IPS DF 6.9 (cell line): ENCODE results near the gene HS6ST3.

Source experiments
- DNase-seq: peaks from one replicate; pipeline ENCODE4 v3.0.0-alpha.2; 2013; ENCODE audit warnings: low read depth, low spot score
- H3K27ac ChIP-seq: one replicate; pipeline ENCODE4 v1.5.1; 2013; ENCODE audit warnings: low read length, control low read depth
- H3K27me3 ChIP-seq: 2 replicates; pipeline ENCODE4 v1.6.1; 2013; ENCODE audit warnings: mild to moderate bottlenecking, low read length; ENCODE audit not compliant: control insufficient read depth, insufficient read depth
- H3K36me3 ChIP-seq: 2 replicates; pipeline ENCODE4 v1.6.1; 2013; ENCODE audit warnings: low read length; ENCODE audit not compliant: control insufficient read depth, insufficient read depth
- H3K4me1 ChIP-seq: 2 replicates; pipeline ENCODE4 v1.6.1; 2013; ENCODE audit warnings: low read length; ENCODE audit not compliant: control insufficient read depth, insufficient read depth
- H3K4me3 ChIP-seq: 2 replicates; pipeline ENCODE4 v1.5.1; 2013; ENCODE audit warnings: mild to moderate bottlenecking, low read length
- H3K9me3 ChIP-seq: 2 replicates; pipeline ENCODE4 v1.6.1; 2013; ENCODE audit warnings: low read length, inconsistent platforms; ENCODE audit not compliant: control insufficient read depth, insufficient read depth
- WGBS: extraction: QIAGEN DNeasy Blood & Tissue Kit; methylation state at CpG from one replicate; pipeline ENCODE4 v1.1.7; 2013; ENCODE audit warnings: mixed read lengths, missing lambda C conversion rate; ENCODE audit not compliant: insufficient read length, insufficient coverage; 5-methylcytosine and 5-hydroxymethylcytosine counted together

The HS6ST3 gene

GRCh38 chr13:96687191-96687590 lies 597.3 kb downstream of the HS6ST3 start:
- Histone ChIP-seq H3K4me1 (no peaks in the 10 kb centered on the region), H3K4me3 (no peak overlapping the region), H3K36me3 (no peaks in the 10 kb centered on the region), H3K9me3 (no peaks in the 10 kb centered on the region), H3K27ac (no peak overlapping the region), H3K27me3 (no peaks in the 10 kb centered on the region)
- no peak for DNase-seq
- WGBS, result no CpG with 5 or more reads among the region's 3 CpGs

GRCh38 chr13:96690998-96691397 lies 601.1 kb downstream of the HS6ST3 start:
- H3K4me3 ChIP-seq, result no peak overlapping the region
- H3K27ac ChIP-seq, result no peak overlapping the region
- no peak for DNase-seq
- no peaks in the 10 kb centered on the region for H3K27me3 ChIP-seq
- H3K36me3 ChIP-seq, result no peaks in the 10 kb centered on the region
- no peaks in the 10 kb centered on the region for H3K4me1 ChIP-seq
- no peaks in the 10 kb centered on the region for H3K9me3 ChIP-seq

- no peaks in the 10 kb centered on the region for H3K9me3 ChIP-seq
- H3K27me3 ChIP-seq, result no peaks in the 10 kb centered on the region
- H3K36me3 ChIP-seq, result no peaks in the 10 kb centered on the region
- no peak overlapping the region for H3K27ac ChIP-seq
- DNase-seq, result no peak
- no peaks in the 10 kb centered on the region for H3K4me1 ChIP-seq
- WGBS, result no CpG with 5 or more reads among the region's 6 CpGs
- no peak overlapping the region for H3K4me3 ChIP-seq
Observed at GRCh38 chr13:96696389-96696900, 606.5 kb downstream of the HS6ST3 start.

GRCh38 chr13:96700657-96701056 lies 610.8 kb downstream of the HS6ST3 start:
- no peak for DNase-seq
- Histone ChIP-seq H3K9me3 (no peaks in the 10 kb centered on the region), H3K4me3 (no peak overlapping the region), H3K36me3 (no peaks in the 10 kb centered on the region), H3K27ac (no peak overlapping the region), H3K27me3 (no peaks in the 10 kb centered on the region), H3K4me1 (no peaks in the 10 kb centered on the region)
- no CpG with 5 or more reads among the region's 2 CpGs for WGBS

- WGBS, result no CpG with 5 or more reads among the region's 3 CpGs
- no peaks in the 10 kb centered on the region for H3K27me3 ChIP-seq
- H3K27ac ChIP-seq, result no peak overlapping the region
- no peaks in the 10 kb centered on the region for H3K36me3 ChIP-seq
- no peak overlapping the region for H3K4me3 ChIP-seq
- DNase-seq, result no peak
- no peaks in the 10 kb centered on the region for H3K9me3 ChIP-seq
- no peaks in the 10 kb centered on the region for H3K4me1 ChIP-seq
Observed at GRCh38 chr13:96707146-96707545, 617.2 kb downstream of the HS6ST3 start.

- Histone ChIP-seq H3K27ac (no peak overlapping the region), H3K9me3 (no peaks in the 10 kb centered on the region), H3K27me3 (no peaks in the 10 kb centered on the region), H3K36me3 (no peaks in the 10 kb centered on the region), H3K4me1 (no peaks in the 10 kb centered on the region), H3K4me3 (no peak overlapping the region)
- WGBS, result no CpG with 5 or more reads among the region's 3 CpGs
- DNase-seq, result no peak
Observed at GRCh38 chr13:96710166-96710862, 620.4 kb downstream of the HS6ST3 start.

- no CpG with 5 or more reads among the region's 4 CpGs for WGBS
- H3K4me1 ChIP-seq, result no peaks in the 10 kb centered on the region
- H3K4me3 ChIP-seq, result no peak overlapping the region
- no peak overlapping the region for H3K27ac ChIP-seq
- no peaks in the 10 kb centered on the region for H3K27me3 ChIP-seq
- no peaks in the 10 kb centered on the region for H3K9me3 ChIP-seq
- no peak for DNase-seq
- H3K36me3 ChIP-seq, result no peaks in the 10 kb centered on the region
Observed at GRCh38 chr13:96720446-96720845, 630.5 kb downstream of the HS6ST3 start.

GRCh38 chr13:96726651-96727050 lies 636.7 kb downstream of the HS6ST3 start:
- H3K36me3 ChIP-seq, result no peaks in the 10 kb centered on the region
- no peaks in the 10 kb centered on the region for H3K27me3 ChIP-seq
- H3K4me1 ChIP-seq, result no peaks in the 10 kb centered on the region
- no peak overlapping the region for H3K27ac ChIP-seq
- no peak overlapping the region for H3K4me3 ChIP-seq
- no peaks in the 10 kb centered on the region for H3K9me3 ChIP-seq
- no peak for DNase-seq

GRCh38 chr13:96728463-96728862 lies 638.6 kb downstream of the HS6ST3 start:
- H3K27ac ChIP-seq, result no peak overlapping the region
- H3K4me1 ChIP-seq, result no peaks in the 10 kb centered on the region
- H3K9me3 ChIP-seq, result no peaks in the 10 kb centered on the region
- no CpG with 5 or more reads among the region's 2 CpGs for WGBS
- no peak overlapping the region for H3K4me3 ChIP-seq
- no peak for DNase-seq
- no peaks in the 10 kb centered on the region for H3K27me3 ChIP-seq
- no peaks in the 10 kb centered on the region for H3K36me3 ChIP-seq

GRCh38 chr13:96730676-96731075 lies 640.8 kb downstream of the HS6ST3 start:
- Histone ChIP-seq H3K9me3 (no peaks in the 10 kb centered on the region), H3K27ac (no peak overlapping the region), H3K4me3 (no peak overlapping the region), H3K4me1 (no peaks in the 10 kb centered on the region), H3K36me3 (no peaks in the 10 kb centered on the region), H3K27me3 (no peaks in the 10 kb centered on the region)
- no CpG with 5 or more reads among the region's 5 CpGs for WGBS
- DNase-seq, result no peak

- DNase-seq, result no peak
- no peaks in the 10 kb centered on the region for H3K9me3 ChIP-seq
- H3K27me3 ChIP-seq, result no peaks in the 10 kb centered on the region
- WGBS, result no CpG with 5 or more reads among the region's 4 CpGs
- H3K4me1 ChIP-seq, result no peaks in the 10 kb centered on the region
- no peak overlapping the region for H3K27ac ChIP-seq
- no peaks in the 10 kb centered on the region for H3K36me3 ChIP-seq
- no peak overlapping the region for H3K4me3 ChIP-seq
Observed at GRCh38 chr13:96734499-96734898, 644.6 kb downstream of the HS6ST3 start.
